CD4-positive, alpha-beta T cell treated with Interferon alpha-2 for 1 hour (primary cell): ENCODE results near the gene LRP1.
A peak's percentile ranks its signal among the peaks of the same experiment; 100 is the strongest.

ENCODE experiments used
- DNase-seq, 2 donors: peaks; one replicate each; pipeline ENCODE4 v3.0.0-alpha.2; 2020 to 2022

The LRP1 gene

GRCh38 chr12:57138526-57139272 is 10.4 kb downstream of the LRP1 start:
- no peak for DNase-seq

GRCh38 chr12:57139796-57140649 is 11.7 kb downstream of the LRP1 start:
- no peak for DNase-seq

DNA sequence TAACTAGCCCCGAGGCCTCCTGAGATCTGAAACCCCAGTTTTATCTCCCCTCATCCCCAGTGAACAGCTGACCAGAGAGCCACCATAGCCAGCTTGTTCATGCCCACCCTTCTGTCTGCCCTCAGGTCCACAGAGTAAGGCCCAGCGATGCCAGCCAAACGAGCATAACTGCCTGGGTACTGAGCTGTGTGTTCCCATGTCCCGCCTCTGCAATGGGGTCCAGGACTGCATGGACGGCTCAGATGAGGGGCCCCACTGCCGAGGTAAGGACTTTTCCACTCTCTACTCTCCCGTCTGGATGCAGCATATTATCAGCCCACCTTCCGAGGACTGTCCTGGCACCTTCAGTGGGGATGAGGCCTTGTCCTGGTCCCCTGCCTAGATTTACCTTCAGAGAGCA is 13.0 kb downstream of the LRP1 start:
- DNase-seq: no peak

DNA sequence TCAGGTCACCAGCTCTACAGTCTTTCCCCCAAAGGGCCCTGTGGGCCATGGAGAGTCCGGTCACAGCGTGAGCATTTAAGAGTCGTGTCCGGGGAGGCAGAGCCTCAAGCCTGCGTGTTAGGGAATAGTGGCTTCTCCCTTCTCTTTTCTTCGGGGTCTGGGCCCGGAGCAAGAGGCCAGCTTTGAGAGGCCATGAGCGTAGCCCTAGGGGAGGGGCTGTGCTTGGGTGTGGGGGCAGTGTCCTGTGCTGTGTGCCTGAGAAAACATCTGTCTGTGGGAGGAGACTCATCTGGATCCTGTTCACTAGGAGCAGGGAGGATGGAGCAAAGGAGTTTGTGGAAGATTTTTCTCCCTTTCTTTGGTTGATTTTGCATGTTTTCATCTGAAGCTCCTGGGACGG is 13.8 kb downstream of the LRP1 start:
- no peak for DNase-seq

- DNase-seq: no peak
Measured at GRCh38 chr12:57142727-57143126, 14.4 kb downstream of the LRP1 start.

GRCh38 chr12:57143454-57143853 is 15.2 kb downstream of the LRP1 start:
- DNase-seq: no peak

- DNase-seq: no peak
Measured at GRCh38 chr12:57145460-57146059, 17.3 kb downstream of the LRP1 start.

DNA sequence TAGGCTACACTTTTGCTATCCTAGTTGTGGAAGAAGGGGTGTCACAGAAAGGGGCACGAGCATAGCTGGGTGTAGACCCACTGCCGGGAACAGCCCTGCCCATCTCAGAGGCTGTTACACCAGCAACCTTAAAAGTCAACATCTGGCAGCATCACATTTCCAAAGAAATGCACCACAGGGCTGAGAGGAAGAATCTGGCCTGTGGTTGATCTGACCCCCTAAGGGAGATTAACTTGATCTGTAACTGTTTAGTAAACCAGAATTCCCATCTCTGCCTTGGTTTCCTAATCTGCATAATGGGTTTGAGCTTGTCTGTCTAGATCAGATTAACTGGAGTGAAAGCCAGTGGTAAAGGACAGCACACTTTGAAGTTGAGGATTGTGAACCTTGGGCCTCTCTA is 17.8 kb downstream of the LRP1 start:
- DNase-seq: no peak

DNA sequence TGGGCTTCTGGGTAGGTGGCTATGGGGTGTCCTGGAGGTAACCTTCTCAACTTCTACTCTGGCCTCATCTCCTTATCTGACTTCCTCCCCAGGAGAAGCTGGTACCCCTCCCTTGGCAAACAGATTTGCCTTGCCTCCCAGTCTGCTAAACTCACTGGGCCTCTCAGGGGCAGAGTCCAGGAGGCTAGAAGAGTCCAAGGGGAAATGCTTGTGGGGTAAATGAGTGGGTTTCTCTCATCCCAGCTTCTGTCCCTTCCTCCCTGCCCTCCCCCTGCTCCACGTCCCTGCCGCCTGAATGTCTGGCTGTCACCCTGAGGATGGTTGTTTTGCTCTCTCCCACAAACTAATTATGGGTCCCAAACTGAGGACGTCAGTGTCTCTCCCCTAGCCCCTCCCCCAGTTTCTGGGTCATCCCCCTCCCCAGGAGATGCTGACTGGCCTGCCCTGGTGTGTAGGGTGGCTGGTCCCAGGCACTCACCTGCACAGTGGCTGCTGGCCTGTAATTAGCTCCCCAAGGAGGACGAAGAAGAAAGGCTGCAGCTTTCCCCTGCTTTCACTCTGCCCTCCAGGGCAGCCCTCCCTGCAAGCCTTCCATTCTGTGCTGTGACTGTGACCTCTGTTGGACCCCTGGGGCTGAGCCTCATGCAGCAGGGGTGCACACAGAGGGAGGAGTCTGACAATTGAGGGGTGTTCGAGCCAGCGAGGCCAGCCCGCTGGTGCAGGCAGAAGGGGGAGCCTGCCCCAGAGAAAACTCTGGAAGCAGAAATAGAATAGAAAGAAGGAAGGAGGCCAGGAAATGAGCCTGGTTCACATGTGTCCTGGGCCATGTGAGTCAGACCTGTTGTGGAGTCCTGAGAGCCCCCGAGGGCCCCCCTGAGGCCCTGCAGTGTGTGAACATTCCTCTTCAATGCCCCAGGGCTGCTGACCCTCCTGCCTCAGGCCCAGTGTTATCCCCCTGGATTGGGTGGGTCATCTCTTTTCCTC is 19.0 kb downstream of the LRP1 start, which contains the start of gene LRP1-AS:
TSS of gene LRP1-AS (minus strand) at position 659 of the 984 bp plus-strand sequence.
- no peak for DNase-seq

DNA sequence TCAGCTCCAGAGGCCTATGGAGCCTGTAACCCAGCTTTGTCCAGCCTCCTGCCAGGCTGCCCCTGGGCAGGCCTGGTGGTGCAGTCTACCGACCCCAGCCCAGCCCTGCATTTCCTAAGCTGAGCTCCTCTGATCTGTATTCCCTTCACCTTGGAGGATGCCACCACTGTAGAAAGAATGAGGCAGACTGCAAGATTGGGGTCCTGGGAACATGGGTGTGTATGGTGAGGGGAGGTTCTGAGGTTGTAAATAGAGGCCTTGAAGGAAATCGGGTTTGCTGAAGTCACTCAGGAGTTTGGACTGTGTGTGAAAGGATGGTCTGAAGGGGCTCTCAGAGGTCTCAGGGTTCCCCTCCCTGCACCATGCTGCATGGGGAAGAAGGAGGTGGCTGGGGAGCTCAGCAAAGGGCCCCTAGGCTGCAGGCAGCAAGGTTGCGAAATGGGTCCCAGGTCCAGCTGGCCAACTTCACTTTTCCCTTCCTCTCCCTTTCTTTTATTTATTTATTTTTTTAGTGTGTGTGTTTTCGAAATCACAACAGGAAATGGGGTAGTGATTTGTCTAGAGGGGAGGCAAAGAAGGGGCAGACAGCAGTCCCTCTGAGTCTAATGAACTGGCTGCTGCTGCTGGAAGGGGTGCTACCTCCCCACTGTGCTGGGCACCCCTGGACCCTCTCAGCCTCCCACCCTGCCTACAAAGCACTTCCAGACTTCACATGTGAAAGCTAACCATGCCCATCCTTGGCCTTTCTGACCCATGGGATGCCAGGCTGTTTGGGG is 20.4 kb downstream of the LRP1 start:
- no peak for DNase-seq

DNA sequence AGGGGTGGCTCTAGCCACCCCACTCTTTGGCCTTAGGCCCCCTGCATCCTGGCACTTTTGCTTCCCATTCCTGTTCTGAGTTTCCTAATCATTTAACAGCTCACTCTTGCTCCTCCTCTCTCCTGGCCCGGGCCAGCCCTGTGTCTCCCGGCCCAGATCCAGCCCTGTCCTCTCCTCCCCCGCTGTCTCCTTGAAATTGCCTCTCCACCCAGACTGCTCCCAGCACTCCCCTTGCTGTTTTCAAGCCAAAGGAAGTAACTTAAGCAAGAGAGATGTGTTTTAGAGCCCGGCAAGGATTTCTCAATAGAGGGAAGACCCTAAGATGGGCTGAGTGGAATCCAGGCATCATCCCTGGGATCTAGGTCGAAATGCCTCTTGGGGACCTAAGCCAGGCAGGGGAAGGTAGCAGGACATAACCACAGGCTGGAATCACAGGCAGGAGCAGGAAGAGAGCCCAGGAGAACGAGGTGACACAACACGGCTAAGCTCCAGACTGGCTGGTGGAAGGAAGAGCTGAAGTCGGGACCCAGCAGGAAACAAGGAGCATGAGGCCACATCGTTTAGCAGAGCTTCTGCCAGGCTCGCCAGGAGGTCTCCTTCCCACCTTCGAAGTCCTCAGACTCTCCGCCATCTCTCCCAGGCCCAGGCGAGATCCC is 21.1 kb downstream of the LRP1 start:
- no peak for DNase-seq

DNA sequence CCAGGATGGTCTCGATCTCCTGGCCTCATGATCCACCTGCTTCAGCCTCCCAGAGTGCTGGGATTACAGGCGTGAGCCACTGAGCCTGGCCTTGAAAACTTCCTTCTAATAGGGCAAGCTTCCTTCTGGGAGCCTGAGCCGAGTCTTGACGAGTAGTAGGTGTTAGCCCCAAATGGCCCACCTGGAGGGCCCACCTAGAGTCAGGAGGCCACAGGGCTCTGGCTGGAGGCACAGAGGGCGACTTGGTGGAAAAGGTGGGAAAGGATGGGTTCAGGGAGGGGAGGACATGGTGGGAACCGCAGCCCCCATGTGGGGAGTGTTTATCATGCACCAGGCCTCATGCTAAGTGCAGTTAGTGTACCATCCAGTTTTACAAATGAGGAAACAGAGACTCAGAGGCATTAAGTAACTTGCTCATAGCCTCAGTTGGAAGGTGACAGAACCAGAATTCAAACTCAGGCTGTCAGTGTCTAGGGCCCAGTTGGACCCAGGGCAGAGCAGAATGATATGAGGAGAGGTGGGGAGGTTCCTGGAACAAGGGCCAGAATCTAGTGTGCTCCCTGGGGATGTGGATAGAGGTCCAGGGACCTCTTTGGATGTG is 22.2 kb downstream of the LRP1 start:
- no peak for DNase-seq

DNA sequence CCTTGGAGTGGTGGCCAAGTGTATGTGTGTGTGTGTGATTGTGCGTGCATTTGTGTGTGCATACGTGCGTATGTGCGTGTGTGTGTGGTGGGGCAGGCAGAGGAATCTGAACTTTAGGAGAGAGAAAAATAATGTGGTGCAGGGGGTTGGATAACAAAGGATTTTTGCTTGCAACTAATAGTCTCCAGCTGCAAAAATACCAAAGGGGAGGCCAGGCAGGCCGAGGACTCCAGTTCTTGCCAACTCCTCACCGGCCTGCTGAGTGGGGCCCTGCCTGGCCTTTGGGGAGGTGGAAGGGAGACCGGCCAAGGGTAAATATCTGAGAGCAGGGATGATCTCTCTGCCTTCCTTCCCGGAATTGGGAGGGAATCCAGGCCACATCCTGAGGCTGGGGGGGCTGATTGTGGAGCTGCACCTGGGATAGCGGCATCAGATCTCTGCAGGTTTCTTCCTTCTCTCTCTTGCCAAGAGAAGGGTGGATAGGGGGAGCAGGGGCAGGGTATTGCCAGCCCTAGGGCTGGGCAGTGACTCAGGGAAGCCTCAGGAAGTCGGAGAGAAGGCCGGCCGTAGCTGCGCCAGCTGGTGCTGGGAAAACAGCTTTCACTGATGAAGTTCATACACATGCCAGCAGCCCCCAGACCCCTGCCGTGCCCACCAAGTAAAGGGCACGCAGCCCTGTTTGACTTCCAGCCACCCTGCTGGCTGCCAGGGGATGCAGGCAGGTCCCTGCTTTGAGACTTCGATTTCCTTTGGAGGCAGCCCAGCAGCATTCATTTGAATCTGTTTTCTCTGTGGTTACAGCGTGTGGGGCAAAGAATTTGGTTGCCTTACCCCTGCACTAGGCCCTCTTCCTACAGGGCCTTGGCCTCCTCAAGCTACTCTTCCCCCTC is 23.7 kb downstream of the LRP1 start:
- DNase-seq: no peak

DNA sequence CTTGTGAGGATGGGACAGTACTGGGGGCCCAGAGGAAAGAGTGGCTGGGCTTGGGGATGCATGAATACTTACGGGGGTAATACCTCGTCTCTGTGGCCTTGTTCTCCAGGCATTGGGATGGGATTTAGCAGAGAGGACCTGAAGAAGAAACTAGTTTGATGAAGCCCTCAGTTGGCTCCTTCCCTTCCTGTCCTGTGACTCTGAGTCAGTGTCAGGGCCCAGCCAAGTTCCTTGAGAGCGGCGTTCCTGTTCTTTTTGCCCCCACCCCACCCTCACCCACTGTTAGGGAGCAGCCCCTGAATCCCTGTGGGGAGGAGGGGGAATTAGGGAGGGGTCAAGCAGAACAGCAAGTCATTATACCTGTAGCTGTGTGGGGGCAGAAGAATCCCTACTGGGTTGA is 24.4 kb downstream of the LRP1 start:
- no peak for DNase-seq

GRCh38 chr12:57153415-57153997 is 25.2 kb downstream of the LRP1 start:
- no peak for DNase-seq

- no peak for DNase-seq
Measured at GRCh38 chr12:57154076-57154475, 25.8 kb downstream of the LRP1 start.

GRCh38 chr12:57154804-57155434 is 26.6 kb downstream of the LRP1 start:
- no peak for DNase-seq

GRCh38 chr12:57156701-57157403 is 28.6 kb downstream of the LRP1 start:
- peak in 1 of 2 donors; percentile 20 for DNase-seq
